NB4 (cell line): ENCODE data around the gene NCOA4.

ENCODE experiments used
- MYC ChIP-seq: IDR thresholded peaks from 2 replicates; pipeline ENCODE4 v1.6.1; 2011; ENCODE audit warnings: low read depth, low read length
- POLR2A ChIP-seq: IDR thresholded peaks from 2 replicates; pipeline ENCODE4 v1.6.1; 2011; ENCODE audit warnings: mild to moderate bottlenecking; ENCODE audit not compliant: insufficient read length; ENCODE audit errors: extremely low read depth
- TF ChIP-seq, protein P1 (sequence below): IDR thresholded peaks from one replicate; pipeline ENCODE4 v1.5.1; 2012; ENCODE audit warnings: low read depth, low read length
- TF ChIP-seq, protein P2 (sequence below): IDR thresholded peaks from 2 replicates; pipeline ENCODE4 v1.6.1; 2011; ENCODE audit warnings: low read depth, low read length

DNA sequence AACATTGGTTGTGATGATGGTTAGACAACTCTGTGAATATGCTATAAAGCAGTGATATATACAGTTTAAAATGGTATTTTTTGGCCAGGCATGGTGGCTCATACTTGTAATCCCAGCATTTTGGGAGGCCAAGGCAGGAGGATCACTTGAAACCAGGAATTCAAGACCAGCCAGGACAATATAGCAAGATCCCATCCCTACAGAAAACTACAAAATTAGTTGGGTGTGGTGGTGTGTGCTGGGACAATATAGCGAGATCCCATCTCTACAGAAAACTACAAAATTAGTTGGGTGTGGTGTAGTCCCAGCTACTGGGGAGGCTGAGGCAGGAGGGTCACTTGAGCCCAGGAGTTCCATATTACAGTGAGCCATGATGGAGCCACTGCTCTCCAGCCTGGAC is 43.1 kb upstream of the NCOA4 start:
- TF ChIP-seq POLR2A, result no peak
- TF ChIP-seq, protein P1, sequence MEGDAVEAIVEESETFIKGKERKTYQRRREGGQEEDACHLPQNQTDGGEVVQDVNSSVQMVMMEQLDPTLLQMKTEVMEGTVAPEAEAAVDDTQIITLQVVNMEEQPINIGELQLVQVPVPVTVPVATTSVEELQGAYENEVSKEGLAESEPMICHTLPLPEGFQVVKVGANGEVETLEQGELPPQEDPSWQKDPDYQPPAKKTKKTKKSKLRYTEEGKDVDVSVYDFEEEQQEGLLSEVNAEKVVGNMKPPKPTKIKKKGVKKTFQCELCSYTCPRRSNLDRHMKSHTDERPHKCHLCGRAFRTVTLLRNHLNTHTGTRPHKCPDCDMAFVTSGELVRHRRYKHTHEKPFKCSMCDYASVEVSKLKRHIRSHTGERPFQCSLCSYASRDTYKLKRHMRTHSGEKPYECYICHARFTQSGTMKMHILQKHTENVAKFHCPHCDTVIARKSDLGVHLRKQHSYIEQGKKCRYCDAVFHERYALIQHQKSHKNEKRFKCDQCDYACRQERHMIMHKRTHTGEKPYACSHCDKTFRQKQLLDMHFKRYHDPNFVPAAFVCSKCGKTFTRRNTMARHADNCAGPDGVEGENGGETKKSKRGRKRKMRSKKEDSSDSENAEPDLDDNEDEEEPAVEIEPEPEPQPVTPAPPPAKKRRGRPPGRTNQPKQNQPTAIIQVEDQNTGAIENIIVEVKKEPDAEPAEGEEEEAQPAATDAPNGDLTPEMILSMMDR, result no peak
- no peak for TF ChIP-seq MYC
- TF ChIP-seq, protein P2, sequence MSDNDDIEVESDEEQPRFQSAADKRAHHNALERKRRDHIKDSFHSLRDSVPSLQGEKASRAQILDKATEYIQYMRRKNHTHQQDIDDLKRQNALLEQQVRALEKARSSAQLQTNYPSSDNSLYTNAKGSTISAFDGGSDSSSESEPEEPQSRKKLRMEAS, result no peak
